Esophagus mucosa (tissue), 1 donor: ENCODE results near the gene GPC3. TPM values are rescaled to one million over a fixed set of nuclear protein-coding genes. Genes with fewer than 3 reads are reported as not detected.

ENCODE experiments used
- ATAC-seq: fragments of 200-7000 bp; cut with Tn5 transposase; one replicate; pipeline ENCODE4 v1.9.1; 2020
- total RNA-seq: library from RNA; stranded (reverse); gene quantifications from one replicate; pipeline ENCODE4 v1.2.4, GENCODE V29; 2023
- donor health status: DM: yes; HTN: yes; CAD: no.

Gene GPC3
- total RNA-seq, 1 donor from 2014 or later, result 0.28 TPM

DNA sequence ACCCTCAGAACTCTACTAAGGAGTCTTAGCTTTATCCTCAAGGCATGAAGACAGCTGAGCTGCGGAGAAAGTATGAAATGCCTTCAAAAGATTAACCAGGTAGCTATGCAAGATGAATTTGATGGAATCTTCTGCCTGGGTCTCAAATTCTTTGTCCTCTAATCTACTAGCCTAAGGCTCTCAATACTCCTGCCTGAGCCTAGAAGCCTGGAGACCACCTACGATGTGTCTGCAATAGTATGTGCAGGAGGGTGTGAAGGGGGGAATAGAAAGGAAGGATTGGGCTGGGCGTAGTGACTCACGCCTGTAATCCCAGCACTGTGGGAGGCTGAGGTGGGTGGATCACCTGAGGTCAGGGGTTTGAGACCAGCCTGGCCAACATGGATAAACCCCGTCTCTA, 391.9 kb downstream of the GPC3 start:
- no peak for ATAC-seq

DNA sequence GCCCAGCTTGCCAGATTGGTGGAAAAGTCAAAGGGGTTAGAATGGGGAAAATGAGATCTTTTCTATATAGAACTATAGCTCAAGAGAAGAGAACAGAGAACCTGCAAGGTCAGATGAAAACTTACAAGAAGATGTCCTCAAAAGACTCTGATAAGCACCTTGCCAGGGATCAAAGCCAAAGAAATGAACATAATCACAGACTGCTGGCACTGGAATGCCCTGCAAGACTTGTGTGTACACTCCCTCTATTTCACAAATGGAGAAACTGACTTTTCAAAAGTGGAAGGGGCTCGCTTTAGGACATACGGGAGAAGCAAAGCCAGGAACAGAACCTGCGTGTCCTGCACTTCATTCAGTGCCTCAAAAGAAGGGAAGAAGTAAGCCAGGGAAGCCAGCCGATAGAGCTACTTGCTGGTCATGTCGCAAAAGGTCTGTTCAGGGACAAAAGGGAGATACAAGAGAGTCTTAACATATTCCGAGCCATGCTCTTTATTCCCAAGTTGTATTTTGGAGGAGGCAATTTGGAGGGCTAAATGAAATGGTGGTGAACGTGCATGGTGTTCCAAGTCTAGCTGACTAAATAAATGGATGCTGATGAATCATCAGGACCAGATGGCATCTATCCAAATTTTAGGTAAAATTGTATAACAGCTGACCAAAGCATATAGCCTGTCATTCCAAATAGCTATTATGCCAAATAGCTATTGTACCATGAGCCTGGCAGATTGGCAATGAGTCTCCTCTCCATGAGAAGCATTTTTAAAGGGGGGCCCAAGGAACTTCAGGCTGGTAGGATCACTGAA, 394.5 kb downstream of the GPC3 start:
- ATAC-seq, result no peak

- no peak for ATAC-seq
Measured at GRCh38 chrX:133588827-133589226, 396.6 kb downstream of the GPC3 start.

DNA sequence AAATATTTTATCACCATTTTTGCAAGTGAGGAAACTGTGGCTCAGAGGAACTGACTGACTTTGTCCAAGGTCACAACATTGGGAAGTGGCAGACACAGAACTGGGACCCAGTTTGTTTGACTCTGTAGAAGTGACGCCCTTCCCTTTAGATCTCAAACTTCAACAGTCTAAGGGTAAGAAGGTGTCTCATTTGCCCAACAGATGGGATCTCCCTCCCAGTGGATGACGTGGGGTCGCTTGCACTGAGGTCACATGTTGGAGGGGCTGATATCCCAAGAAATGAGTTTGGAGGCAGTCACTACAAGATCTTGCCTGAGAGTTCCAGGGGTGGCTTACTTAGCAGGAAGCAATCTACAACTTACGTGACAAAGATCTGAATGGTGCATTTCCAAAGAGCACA, 397.6 kb downstream of the GPC3 start:
- ATAC-seq, result no peak

GRCh38 chrX:133587071-133587470, 398.3 kb downstream of the GPC3 start:
- ATAC-seq, result no peak

DNA sequence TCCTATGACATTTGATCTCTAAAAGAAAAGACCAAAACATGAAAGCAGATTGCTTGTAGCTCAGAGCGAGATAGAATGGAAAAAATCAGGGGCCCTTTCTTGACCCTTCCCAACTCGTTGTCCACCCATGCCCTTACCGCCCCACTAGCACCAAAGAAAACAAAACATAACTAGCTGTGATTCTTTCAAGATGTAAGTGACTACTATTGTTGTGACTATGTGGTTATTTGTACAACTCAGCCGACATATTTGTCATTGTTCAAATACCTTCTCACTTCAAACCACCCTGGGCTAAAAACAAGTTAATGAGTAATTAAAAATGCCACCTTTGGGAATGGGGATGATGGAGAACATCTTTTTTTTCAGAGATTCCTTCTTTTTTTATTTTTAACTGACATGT, 399.0 kb downstream of the GPC3 start:
- ATAC-seq, result no peak

DNA sequence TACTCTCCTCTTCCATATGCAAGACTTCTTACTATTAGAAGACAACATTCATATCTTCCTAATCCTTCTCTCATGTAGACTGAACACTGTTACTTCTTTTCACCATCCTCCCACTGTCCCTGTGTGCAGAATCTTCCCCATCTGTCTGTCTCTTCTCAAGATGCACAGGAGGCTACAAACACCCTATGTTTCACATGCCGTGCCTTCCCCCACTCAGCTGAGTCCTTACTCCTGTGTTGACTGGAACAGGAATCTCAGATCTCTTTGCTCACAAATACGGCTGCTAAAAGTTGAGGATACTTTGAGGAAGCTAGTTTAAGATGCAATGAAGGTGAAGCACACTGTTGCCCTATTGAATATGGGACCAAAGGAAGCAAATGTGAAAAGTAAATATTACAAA, 401.6 kb downstream of the GPC3 start:
- no peak for ATAC-seq

DNA sequence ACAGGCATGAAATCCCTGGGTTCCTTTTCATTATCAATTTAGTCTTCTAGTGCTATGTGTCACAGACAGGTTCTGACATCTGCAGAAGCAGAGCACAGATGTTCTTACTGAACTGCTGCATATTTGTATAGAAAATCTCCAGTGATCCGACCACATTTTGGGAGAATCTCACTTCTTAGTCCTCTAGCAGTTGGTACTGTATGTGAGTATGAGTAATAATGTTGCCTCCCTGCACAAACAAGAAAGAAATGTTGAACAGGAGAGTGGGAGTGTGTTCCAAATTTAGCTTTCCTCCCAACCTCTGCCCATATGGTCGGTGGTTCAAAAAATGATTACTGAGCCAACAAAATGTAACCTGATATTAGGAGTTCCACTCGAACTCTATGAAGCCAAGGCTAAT, 404.8 kb downstream of the GPC3 start:
- ATAC-seq, result no peak

- no peak for ATAC-seq
Measured at GRCh38 chrX:133579631-133580030, 405.8 kb downstream of the GPC3 start.

DNA sequence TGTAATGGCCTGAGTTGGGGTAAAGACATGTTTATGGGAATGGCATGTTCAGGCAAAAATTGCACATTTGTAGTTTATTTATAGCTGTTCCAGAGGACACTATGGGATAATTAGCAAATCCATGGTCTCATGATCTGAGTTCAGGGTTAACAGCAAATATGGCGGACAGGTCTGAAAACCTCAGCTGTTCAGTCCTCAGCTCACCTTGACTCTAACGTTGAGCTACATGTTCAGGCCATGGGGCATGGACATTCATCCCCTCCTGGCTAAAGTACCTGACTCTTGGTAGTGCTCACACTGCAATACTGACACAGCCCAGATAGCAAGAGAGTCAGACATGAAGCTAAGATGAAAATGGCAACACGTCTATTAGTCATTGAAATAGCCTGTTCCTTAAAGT, 408.5 kb downstream of the GPC3 start:
- ATAC-seq, result no peak

GRCh38 chrX:133575501-133576136, 409.8 kb downstream of the GPC3 start:
- ATAC-seq, result no peak

DNA sequence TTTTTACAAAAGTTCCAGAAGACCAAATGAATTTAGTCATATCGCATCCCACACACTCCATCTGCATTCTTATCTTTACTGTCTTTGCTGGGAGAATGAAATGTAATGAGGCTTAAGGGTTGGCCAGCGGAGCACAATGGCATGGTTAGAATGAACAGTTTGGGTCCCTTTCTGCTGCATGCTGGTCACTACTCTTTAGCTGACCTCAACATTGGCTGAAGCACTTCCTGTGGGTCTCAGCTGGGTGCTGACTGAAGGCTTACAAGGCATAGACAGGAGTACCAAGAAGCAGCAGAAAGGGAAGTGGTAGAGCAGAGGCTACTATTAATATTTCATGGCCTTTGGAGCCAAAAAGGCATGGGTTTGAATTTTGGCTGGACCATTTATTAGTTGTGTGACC, 410.7 kb downstream of the GPC3 start:
- no peak for ATAC-seq

GRCh38 chrX:133570549-133570948, 414.8 kb downstream of the GPC3 start:
- ATAC-seq, result no peak

DNA sequence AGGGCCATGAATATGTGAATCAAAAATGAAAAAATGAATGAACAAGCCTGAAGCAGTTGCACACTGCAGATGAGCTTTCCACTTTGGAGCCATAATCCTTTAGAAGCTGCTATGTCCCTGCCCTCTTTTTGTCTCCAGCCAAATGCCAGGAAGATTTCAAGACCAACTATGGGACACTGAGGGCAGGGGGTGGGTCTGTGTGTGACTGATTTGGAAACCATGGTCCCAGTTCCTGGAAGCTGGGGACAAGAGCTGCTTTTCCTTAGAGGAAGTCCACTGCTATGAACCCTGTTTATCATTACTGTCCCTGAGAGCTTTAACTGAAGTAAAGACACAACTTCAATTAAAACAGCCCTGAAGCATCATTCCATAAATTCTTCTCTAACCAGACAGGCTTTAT, 416.2 kb downstream of the GPC3 start:
- ATAC-seq, result no peak

DNA sequence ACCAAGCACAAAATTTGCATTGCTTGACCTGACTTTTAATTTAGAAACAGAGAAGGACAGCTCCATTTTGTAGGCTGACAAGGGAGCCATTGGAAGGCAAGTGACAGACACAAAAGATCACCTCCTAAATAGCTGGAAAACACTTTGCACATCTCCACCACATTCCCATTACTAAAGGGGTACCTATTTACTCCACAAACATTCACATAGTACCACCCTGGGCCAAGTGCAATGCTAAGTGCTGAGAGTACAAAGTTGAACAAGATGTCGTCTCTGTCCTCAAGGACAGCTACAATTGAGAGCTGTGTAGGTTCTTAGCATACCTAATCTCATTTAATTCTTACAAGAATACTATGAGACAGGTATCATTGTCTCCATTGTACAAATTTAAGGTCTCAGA, 417.3 kb downstream of the GPC3 start:
- no peak for ATAC-seq

- no peak for ATAC-seq
Measured at GRCh38 chrX:133566876-133567275, 418.5 kb downstream of the GPC3 start.

- ATAC-seq, result no peak
Measured at GRCh38 chrX:133563705-133564104, 421.7 kb downstream of the GPC3 start.

DNA sequence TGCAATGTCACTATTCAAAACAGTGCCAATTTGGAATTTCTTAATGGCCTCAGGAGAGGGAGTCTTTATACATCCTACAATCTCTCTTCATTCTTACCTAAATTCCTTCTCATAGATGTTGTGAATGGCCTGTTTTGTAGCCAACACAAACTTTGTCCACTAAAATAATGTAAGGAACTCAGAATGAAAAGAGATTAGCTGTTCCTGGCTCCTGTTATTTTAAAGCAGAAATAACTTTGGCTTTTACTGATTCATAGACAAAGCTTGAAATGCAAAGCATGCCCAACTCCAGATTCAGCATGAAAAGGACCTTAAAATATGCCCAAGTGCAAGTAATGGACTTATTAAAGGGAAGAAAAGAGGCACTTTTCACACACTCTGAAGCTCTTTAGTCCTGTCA, 424.1 kb downstream of the GPC3 start:
- ATAC-seq, result no peak

GRCh38 chrX:133559909-133560308, 425.5 kb downstream of the GPC3 start:
- no peak for ATAC-seq

GRCh38 chrX:133555782-133556458, 429.5 kb downstream of the GPC3 start:
- ATAC-seq, result no peak

- ATAC-seq, result no peak
Measured at GRCh38 chrX:133550665-133551485, 434.5 kb downstream of the GPC3 start.

GRCh38 chrX:133549295-133549933, 436.0 kb downstream of the GPC3 start:
- no peak for ATAC-seq
